AG10803 (cell line): Measurements from ENCODE around the gene FNTB.

Experiments used
- DNase-seq: peaks from one replicate; pipeline ENCODE4 v3.0.0; 2010; ENCODE audit warnings: low read depth
- H3K4me3 ChIP-seq: 2 replicates; pipeline ENCODE4 v1.5.1; 2011; ENCODE audit warnings: mild to moderate bottlenecking, low read length, control low read depth
- TF ChIP-seq, protein P1 (sequence below): conservative IDR thresholded peaks from 2 replicates; pipeline ENCODE4 v1.5.1; 2011; ENCODE audit warnings: mild to moderate bottlenecking, low read length, control low read depth, inconsistent platforms

FNTB gene

GRCh38 chr14:65044596-65044959, 57.9 kb downstream of the FNTB start:
- no peak overlapping the region for H3K4me3 ChIP-seq
- TF ChIP-seq, protein P1, sequence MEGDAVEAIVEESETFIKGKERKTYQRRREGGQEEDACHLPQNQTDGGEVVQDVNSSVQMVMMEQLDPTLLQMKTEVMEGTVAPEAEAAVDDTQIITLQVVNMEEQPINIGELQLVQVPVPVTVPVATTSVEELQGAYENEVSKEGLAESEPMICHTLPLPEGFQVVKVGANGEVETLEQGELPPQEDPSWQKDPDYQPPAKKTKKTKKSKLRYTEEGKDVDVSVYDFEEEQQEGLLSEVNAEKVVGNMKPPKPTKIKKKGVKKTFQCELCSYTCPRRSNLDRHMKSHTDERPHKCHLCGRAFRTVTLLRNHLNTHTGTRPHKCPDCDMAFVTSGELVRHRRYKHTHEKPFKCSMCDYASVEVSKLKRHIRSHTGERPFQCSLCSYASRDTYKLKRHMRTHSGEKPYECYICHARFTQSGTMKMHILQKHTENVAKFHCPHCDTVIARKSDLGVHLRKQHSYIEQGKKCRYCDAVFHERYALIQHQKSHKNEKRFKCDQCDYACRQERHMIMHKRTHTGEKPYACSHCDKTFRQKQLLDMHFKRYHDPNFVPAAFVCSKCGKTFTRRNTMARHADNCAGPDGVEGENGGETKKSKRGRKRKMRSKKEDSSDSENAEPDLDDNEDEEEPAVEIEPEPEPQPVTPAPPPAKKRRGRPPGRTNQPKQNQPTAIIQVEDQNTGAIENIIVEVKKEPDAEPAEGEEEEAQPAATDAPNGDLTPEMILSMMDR, result no peak
- DNase-seq, result no peak

- DNase-seq, result no peak
- H3K4me3 ChIP-seq, result no peak overlapping the region
- TF ChIP-seq, protein P1, result no peak
These were observed 58.3 kb downstream of the FNTB start for GRCh38 chr14:65045006-65045405.

GRCh38 chr14:65045709-65046108, 59.0 kb downstream of the FNTB start:
- TF ChIP-seq, protein P1, result no peak
- DNase-seq, result no peak
- no peak overlapping the region for H3K4me3 ChIP-seq

DNA sequence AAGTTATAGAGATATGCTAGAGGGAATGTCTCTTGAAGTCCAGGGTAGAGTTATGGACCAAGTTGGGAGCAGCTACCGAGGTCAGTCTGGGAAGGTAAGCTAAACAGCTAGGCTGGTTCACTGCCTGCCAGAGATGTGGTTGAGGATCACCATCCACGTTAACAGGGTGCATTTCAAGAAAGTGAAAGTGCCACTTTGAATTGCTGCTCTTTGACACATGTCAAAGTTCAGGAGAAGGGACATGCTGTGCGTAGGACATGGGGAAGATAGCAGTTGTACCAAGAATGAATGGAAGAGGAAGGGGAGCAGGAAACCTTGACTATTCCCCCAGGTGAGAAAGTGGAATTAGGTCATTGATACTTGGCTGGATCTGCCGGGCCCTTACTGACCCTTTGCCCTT, 66.1 kb downstream of the FNTB start:
- TF ChIP-seq, protein P1, result no peak
- DNase-seq, result no peak
- no peak overlapping the region for H3K4me3 ChIP-seq

DNA sequence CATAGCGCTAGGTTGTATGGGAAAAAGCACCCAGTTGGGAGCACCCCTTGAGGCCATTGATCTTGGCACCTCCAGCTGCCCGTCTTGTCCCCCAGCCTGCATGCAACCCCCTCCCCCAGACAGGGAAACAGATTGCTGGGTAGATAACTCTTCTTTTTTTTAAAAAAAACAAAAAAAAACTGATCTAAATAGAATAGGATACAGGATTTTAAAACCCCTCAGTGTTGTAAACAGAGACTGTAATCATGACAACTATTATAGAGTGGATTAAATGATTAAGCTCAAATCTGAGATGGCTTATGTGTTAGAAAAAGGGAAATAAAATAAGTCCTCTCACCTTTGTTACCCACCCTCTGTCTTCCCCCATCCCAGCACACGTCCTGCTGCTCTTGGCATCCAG, 66.8 kb downstream of the FNTB start:
- H3K4me3 ChIP-seq, result no peak overlapping the region
- TF ChIP-seq, protein P1, result no peak
- DNase-seq, result no peak

DNA sequence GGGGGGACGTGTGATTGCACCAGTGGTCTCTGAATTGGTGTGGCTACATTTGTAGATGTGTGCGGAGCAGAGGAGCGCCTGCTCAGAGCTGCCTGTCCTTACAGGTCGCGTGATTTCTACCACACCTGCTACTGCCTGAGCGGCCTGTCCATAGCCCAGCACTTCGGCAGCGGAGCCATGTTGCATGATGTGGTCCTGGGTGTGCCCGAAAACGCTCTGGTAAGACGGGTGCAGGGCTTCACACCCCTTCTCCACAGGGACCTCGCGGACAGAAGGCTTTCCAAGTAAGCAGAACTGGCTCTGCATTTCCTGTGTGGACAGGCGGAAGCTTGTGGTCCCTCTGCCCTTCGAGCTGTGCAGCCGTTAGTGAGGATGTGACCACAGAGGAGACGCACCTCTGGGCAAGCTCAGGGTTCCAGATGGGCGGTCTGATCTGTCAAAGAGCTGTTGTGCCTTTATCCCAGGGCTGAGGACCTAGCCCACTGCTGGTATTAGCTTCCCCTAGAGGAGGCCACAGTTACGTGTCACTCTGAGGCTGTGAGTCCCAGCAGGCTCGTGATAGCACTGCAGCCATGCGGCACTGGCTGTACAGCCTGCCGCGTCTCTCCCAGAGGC, 67.9 kb downstream of the FNTB start:
- no peak overlapping the region for H3K4me3 ChIP-seq
- DNase-seq, result no peak
- TF ChIP-seq, protein P1, result no peak

DNA sequence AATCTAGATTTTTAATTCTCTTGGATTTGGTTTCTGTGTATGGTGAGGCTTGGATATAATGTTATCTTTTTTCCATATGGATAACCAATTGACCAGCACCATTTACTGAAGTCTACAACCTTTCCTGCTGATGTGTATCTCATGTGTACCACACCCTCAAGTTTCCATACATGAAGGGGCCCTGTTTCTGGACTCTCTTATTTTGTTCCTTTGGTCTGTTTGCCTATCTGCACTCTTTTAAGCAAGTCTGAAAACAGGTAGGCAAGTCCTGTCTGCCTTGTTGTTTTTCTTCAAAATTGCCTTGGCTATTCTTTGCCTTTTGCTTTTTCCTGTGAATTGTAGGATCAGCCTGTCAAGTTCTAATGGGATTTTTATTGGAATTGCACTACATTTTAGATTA, 71.0 kb downstream of the FNTB start:
- TF ChIP-seq, protein P1, result no peak
- DNase-seq, result no peak
- no peak overlapping the region for H3K4me3 ChIP-seq
